GM19397 (cell line): ENCODE data around the gene RAPH1.
"Not testable (repeated sequence)": the region's sequence is repeated elsewhere in the genome, so short reads cannot be mapped to it uniquely, and the experiment has no call there.

ENCODE experiments used
- ATAC-seq: cut with Tn5 transposase; IDR thresholded peaks from one replicate; pipeline ENCODE4 v1.9.1; 2021; ENCODE audit warnings: mild to moderate bottlenecking, moderate library complexity; ENCODE audit not compliant: unreplicated experiment

Gene RAPH1

DNA sequence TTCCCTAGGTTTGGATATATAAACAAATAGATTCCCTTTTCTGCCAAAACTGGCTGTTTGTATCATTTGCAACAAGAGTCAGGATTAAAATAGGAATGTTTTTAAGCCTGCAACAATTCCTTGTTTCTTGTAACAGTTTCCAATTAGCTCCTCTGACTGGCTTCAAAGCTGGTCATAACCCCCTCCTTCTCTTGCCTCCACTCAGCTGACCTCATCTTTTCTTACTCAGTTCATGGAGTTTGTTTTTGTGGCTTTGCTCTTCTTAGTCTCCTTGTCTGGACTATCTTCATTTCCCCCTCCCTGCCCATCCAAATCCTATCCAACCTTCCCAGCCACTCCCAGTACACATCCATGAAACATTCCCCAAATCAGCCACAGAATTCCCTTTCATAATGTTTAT is 14.3 kb upstream of the RAPH1 start:
- no peak for ATAC-seq

DNA sequence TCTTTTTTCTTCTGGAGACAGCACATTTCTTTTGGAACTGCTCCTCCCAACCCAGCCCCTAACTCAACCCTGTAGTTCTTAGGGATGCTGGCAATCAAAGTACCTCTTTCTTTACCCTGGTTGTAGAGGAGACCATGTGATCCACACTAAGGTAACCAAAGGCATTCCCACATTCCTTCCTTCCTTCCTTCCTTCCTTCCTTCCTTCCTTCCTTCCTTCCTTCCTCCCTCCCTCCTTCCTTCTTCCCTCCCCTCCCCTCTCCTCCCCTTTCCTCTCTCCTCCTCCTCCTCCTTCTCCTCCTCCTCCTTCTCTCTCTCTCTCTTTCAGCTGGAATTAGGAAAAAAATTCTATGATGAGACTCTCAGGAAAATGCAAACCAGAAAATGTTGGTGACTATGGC is 13.8 kb upstream of the RAPH1 start:
- no peak for ATAC-seq

GRCh38 chr2:203547356-203547755 is 12.3 kb upstream of the RAPH1 start:
- no peak for ATAC-seq

DNA sequence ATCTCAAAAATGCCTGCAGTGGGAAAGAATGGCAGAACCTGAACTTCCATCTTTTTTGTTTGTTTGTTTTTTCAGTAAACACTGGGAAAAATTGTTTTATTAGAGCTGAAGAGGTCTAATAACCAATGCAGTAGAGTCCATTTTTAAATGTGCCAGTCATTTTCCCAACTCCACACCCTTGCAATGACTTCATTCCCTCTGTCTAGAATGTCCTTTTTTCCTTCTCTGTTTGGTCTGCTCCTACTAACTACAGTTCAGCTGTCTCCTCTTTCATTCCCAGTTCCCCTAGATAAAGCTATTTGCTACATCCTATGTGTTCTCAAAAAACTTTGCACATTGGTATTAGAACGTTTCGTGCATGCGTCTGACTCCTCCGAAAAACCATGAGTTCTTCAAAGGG is 9.3 kb upstream of the RAPH1 start:
- ATAC-seq = no peak

DNA sequence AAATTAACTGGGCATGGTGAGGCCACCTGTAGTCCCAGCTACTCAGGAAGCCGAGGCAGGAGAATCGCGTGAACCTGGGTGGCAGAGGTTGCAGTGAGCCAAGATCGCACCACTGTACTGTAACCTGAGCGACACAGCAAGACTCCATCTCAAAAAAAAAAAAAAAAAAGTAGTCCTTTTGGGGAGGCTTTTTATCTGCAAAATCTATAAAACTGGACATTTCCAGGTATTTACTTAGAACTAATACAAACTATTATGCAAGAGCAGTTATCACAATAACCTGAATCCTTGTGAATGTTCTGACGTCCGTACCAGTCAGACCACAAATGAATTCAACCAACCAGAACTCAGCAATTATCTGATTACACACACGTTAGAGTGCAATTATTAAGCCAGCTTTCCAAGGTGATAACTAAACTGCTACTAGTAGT is 8.8 kb upstream of the RAPH1 start:
- ATAC-seq = no peak

GRCh38 chr2:203540598-203540997 is 5.5 kb upstream of the RAPH1 start:
- not testable (repeated sequence) for ATAC-seq

DNA sequence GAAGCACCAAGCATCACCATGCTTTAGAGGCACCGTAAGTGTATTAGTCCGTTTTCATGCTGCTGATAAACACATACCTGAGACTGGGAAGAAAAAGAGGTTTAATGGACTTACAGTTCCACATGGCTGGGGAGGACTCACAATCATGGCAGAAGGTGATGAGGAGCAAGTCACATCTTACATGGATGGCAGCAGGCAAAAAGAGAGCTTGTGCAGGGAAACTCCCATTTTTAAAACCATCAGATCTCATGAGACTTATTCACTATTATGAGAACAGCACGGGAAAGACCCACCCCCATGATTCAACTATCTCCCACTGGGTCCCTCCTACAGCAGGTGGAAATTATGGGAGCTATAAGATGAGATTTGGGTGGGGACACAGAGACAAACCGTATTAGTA is 3.1 kb upstream of the RAPH1 start:
- not testable (repeated sequence) for ATAC-seq

GRCh38 chr2:203536586-203536951 is 1.5 kb upstream of the RAPH1 start:
- not testable (repeated sequence) for ATAC-seq

- ATAC-seq = no peak
These were observed 884 bp upstream of the RAPH1 start for GRCh38 chr2:203535784-203536585.

DNA sequence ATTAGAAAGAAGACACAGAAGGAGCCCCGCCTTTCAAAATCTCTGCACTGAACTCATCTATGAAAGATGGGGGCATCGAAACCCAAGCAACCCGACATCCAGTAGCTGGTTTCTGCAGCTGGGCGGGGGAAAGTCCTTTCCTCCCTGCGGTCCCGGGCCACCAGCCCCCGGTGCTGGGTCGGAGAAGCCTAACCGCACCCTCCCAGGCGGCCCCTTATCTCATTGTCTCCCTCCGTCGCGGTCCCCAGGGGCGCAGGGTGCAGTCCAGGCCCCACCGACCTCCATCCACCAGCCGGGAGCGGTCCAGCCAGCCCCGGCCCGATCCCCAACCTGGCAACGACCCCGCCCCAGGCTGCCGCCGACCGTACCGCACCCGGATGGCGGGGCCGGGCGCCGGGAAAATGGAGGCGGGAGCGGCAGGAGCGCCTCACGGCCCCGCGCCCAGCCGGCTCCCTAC is 452 bp downstream of the RAPH1 start:
- ATAC-seq = peak; percentile 27

DNA sequence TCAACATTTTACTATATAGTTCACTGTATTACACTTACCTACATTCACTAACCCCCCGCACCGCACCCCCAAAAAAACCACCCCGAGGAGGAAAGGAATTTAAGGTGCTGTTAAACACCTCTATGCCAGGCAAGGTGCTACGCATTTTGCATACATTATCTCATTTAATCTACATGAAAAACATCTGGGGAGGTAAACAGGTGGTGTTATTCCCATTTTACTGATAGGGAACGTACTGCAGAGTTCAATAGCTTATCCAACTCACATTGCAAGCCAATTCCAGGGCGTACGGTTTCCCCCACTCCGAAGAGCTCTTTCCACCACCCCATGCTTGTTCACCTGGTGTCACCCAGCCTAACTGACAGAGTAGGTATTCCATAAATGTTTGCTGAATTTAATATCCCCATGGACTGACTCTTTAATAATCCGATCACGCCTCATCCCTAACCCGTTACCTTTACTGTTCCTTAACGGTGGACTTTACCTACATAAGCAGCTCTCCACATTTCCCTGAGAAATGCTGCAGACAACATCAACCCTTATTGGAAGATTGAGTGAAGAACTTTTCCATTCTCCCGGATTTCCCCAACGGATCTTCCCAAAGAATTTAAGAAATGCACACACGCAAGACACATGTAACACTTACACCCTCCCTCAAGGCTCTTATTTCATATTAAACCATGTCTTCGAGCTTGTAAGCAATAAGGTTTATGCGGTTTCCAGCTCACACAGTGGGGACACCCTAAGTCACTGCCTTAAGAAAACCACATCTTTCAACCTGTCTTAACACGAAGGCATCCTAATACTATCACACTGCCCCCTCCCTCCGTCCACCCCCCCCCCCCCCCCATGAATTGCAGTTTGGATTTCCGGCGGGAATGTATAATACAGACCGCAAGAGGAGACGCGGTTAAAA is 1.2 kb downstream of the RAPH1 start:
- no peak for ATAC-seq

GRCh38 chr2:203532957-203533658 is 2.0 kb downstream of the RAPH1 start:
- no peak for ATAC-seq

GRCh38 chr2:203527719-203528118 is 7.4 kb downstream of the RAPH1 start:
- no peak for ATAC-seq

DNA sequence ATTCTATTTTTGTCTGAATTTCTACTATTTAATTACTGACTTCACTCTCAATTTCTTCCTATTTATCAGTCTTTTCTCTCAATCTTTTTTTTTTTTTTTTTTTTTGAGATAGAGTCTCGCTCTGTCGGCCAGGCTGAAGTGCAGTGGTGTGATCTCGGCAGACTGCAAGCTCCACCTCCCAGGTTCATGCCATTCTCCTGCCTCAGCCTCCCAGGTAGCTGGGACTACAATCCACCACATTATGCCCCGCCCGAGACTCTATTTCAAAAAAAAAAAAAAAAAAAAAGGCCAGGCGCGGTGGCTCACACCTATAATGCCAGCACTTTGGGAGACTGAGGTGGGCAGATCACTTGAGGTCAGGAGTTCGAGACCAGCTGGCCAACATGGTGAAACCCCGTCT is 21.8 kb downstream of the RAPH1 start:
- ATAC-seq = not testable (repeated sequence)

GRCh38 chr2:203510941-203511305 is 24.2 kb downstream of the RAPH1 start:
- no peak for ATAC-seq

DNA sequence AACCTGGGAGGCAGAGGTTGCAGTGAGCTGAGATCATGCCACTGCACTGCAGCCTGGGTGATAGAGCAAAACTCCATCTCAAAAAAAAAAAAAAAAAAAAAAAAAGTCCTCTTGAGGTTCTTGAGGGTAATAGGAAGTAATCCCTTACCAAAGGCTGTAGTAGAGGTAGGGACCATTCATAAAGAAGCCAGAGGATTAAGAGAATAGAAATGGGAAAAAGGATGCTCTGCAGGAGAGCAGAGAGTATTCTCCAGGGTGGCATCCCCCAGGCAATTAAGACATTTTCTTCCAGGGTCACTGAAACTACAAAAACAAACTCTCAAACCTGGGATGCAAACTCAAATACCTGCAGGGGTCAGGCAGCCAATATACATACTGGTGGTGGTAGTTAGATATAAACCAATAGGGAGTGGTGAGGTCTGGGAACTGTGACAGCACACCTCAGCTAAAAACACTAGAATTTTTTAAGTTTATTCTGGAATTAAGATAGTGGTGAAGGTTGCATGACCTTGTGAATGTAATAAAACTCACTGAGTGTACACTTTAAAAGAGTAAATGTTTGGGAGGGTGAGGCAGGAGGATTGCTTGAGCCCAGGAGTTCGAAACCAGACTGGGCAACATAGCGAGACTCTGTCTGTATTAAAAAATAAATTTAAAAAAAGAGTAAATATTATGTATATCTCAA is 24.7 kb downstream of the RAPH1 start:
- no peak for ATAC-seq

GRCh38 chr2:203503460-203503859 is 31.6 kb downstream of the RAPH1 start:
- not testable (repeated sequence) for ATAC-seq

DNA sequence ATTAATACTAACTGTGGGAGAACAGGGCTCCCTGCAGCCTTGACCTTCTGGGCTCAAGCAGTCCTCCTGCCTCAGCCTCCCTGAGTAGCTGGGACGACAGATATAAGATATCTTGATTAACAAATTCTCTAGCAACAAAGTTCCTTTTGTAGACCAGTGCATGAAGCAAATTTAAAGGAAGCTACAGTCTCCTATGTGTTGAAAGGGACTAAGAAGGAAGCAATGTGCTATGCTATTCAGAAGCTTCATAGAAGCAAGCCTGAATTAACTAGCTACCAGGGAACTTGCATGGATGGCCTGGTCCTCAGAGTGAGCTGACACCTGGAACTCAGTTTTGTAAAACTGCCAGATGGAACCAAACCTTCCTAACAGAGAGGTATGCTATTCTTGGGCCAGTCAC is 33.2 kb downstream of the RAPH1 start:
- no peak for ATAC-seq

DNA sequence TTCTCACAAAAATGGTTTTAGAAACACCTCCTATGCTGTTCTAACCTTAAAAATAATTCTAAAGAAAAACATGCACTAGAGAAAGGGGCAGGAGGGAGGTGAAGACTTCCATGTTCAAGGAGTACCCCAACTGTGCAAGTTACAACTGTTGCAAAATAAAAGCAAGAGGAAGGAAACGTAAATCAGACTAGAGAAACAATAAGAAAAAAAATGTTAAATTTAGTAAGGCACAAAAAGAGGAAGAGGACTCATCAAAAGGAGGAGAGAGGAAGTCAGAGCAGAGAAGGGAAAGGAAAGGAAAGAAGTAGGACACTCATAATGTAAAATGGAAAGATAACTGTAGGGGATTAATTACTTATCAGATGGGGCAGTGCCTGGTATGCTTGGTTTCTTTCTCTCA is 34.1 kb downstream of the RAPH1 start:
- no peak for ATAC-seq

GRCh38 chr2:203500297-203500696 is 34.8 kb downstream of the RAPH1 start:
- no peak for ATAC-seq

DNA sequence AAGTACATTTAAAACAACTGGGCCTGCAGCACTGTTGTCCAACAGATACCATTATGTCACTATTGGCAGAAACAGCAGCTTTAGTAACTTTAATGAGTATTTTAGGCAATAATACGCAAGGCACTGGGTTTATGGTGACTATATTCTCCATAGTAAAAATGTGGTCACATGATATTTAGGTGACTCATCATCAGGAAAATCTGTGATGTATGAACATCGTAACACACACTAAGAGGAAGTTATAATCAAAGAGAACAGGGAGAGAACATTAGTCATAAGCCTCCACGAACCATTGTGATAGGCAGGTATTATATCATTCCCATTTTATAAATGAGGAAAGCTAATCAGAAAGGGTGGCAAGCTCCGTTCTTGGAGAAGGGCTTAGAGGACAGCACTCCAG is 36.9 kb downstream of the RAPH1 start:
- ATAC-seq = no peak
